PC-9 (cell line): ENCODE measurements around the gene OGDH.

Experiments used
- EZH2 ChIP-seq: fragments of 200-600 bp; sonication (generic); IDR thresholded peaks from 2 replicates; pipeline ENCODE4 v1.8.0; 2017; ENCODE audit warnings: antibody characterized with exemption, low read depth
- TF ChIP-seq, protein P1 (sequence below): fragments of 200-600 bp; sonication (generic); conservative IDR thresholded peaks from 2 replicates; pipeline ENCODE4 v1.6.1; 2017; ENCODE audit warnings: mixed run types, antibody characterized with exemption, mild to moderate bottlenecking, moderate library complexity

DNA sequence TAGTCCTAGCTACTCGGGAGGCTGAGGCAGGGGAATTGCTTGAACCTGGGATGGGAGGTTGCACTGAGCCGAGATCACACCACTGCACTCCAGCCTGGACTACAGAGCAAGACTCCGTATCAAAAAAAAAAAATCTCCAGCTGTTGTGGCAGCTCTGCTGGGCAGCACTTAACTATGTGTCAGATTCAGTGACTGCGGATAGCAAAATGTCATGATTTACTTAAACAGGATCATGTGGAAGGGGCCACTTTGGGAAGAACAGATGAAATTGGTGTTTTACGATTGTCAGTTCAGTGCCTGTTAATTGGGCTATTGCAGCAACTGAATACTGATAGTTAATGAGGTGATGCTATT is 15.3 kb downstream of the OGDH start:
- TF ChIP-seq, protein P1, sequence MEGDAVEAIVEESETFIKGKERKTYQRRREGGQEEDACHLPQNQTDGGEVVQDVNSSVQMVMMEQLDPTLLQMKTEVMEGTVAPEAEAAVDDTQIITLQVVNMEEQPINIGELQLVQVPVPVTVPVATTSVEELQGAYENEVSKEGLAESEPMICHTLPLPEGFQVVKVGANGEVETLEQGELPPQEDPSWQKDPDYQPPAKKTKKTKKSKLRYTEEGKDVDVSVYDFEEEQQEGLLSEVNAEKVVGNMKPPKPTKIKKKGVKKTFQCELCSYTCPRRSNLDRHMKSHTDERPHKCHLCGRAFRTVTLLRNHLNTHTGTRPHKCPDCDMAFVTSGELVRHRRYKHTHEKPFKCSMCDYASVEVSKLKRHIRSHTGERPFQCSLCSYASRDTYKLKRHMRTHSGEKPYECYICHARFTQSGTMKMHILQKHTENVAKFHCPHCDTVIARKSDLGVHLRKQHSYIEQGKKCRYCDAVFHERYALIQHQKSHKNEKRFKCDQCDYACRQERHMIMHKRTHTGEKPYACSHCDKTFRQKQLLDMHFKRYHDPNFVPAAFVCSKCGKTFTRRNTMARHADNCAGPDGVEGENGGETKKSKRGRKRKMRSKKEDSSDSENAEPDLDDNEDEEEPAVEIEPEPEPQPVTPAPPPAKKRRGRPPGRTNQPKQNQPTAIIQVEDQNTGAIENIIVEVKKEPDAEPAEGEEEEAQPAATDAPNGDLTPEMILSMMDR, result no peak
- TF ChIP-seq EZH2, result no peak
